ENCODE results near the gene PLLP. TPM values are rescaled to one million over a fixed set of nuclear protein-coding genes. Genes with fewer than 3 reads are reported as not detected.
A peak's percentile ranks its signal among the peaks of the same experiment; 100 is the strongest.

PLLP gene
- total RNA-seq, 1 donor from 2014 or later = 1.1 TPM

DNA sequence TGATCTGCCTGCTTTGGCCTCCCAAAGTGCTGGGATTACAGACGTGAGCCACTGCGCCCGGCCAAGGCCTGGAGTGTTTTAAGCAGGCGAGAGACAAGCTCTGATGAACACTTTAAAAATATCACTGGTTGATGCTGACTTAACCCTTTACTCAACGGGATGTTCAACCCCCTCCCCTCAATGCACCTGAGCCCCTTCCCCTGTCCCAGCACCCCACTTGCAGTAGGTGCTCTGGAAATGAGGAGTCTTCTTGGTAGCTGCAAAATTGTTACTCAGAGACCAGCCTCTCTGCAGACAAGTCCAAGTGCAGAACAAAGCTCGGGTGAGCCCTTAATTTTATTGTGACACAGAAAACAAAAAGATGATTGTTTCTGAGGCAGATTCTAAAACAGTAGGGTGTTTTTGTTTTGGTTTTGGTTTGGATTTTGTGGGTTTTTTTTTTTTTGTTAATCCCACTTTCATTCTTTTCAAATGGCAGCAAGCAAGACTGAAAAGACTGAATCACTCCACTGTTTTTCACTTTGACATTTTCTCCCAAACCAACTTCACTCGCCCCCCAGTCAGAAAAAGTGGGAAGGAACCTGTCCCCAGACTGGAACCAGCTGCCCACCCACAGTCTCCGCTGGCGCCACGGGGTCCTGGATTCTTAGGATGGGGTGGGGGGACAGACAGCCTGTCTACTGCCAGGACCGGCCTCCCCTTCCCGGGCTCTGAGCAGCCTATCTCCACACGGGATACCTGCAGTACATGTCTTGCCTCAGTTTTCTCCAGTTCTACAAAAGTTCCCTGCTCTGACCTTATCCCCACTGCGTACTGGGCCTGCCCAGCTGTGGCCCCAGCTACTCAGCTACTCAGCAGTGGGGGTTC, 5.2 kb upstream of the PLLP start:
- H3K27me3 Mint-ChIP-seq (ENCODE audit: low read depth) = peaks cover 9% of the 10 kb centered on the region
- H3K36me3 Mint-ChIP-seq = no peaks in the 10 kb centered on the region
- H3K4me3 Mint-ChIP-seq = no peak overlapping the region
- H3K4me1 Mint-ChIP-seq = no peaks in the 10 kb centered on the region
- no peaks in the 10 kb centered on the region for H3K9me3 Mint-ChIP-seq
- no peak for DNase-seq (ENCODE audit: low spot score in 2 of 2, unreplicated experiment in 2 of 2)
- H3K27ac Mint-ChIP-seq = no peak overlapping the region
- no peak for TF ChIP-seq CTCF (IDR thresholded peaks at IDR 0.05; ENCODE audit: unreplicated experiment)

DNA sequence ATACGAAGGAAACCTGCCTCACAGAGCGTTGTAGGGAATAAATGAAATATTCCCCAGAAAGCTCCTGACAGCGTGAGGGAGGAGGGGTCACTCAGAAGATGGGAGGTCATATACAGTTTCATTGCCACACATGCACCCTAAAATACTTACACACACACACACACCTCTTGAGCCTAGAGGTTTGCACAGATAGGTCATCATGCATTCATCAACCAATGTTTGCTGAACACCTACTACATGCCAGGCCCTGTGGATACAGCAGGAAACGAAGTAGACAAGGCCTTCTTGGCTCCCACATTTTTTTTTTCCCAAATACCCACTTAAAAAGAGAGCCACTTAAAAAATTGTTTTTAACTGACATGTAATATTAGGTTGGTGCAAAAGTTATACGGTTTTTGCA, 907 bp upstream of the PLLP start:
- H3K27ac Mint-ChIP-seq = no peak overlapping the region

DNA sequence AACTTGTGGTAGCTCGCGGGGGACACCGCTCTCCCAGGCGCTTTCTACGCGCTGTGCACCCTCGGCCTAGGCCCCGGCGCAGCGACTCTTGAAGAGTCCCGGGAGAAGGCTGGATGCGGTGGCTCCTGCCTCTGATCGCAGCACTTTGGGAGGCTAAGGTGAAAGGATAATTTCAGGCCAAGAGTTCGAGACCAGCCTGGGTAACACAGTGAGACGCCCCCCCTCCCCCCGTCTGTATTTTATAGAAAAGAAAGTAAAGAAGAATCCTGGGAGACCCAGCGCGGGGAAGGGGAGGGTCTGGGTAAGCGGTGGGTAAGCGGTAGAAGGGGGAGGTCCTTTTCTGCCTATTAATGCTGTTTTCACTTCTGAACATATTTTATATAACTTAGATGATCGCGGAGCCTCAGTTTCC, 486 bp upstream of the PLLP start:
- Mint-ChIP-seq H3K4me3 (peak overlapping the region; percentile 66), H3K27me3 (ENCODE audit: low read depth) (peaks cover 35% of the 10 kb centered on the region), H3K9me3 (no peaks in the 10 kb centered on the region), H3K36me3 (no peaks in the 10 kb centered on the region), H3K27ac (no peak overlapping the region), H3K4me1 (peaks cover 5% of the 10 kb centered on the region)
- no peak for DNase-seq (ENCODE audit: low spot score in 2 of 2, unreplicated experiment in 2 of 2)
- TF ChIP-seq CTCF (IDR thresholded peaks at IDR 0.05; ENCODE audit: unreplicated experiment) = no peak

More for the DNA sequence above, 907 bp upstream of the PLLP start:
- Mint-ChIP-seq H3K9me3 (no peaks in the 10 kb centered on the region), H3K4me1 (peaks cover 5% of the 10 kb centered on the region), H3K36me3 (no peaks in the 10 kb centered on the region), H3K27me3 (ENCODE audit: low read depth) (peaks cover 35% of the 10 kb centered on the region), H3K4me3 (peak overlapping the region; percentile 66)
- TF ChIP-seq CTCF (IDR thresholded peaks at IDR 0.05; ENCODE audit: unreplicated experiment) = no peak
- no peak for DNase-seq (ENCODE audit: low spot score in 2 of 2, unreplicated experiment in 2 of 2)

GRCh38 chr16:57283959-57284208, 588 bp downstream of the PLLP start:
- Mint-ChIP-seq H3K27ac (no peak overlapping the region), H3K27me3 (ENCODE audit: low read depth) (peaks cover 35% of the 10 kb centered on the region)
- TF ChIP-seq CTCF (IDR thresholded peaks at IDR 0.05; ENCODE audit: unreplicated experiment) = no peak

GRCh38 chr16:57283214-57283958, 1.1 kb downstream of the PLLP start:
- Mint-ChIP-seq H3K4me1 (peaks cover 5% of the 10 kb centered on the region), H3K27ac (no peak overlapping the region), H3K4me3 (peak overlapping the region; percentile 64), H3K36me3 (no peaks in the 10 kb centered on the region), H3K9me3 (no peaks in the 10 kb centered on the region), H3K27me3 (ENCODE audit: low read depth) (peaks cover 35% of the 10 kb centered on the region)
- DNase-seq (ENCODE audit: low spot score in 2 of 2, unreplicated experiment in 2 of 2) = no peak
- no peak for TF ChIP-seq CTCF (IDR thresholded peaks at IDR 0.05; ENCODE audit: unreplicated experiment)

More at GRCh38 chr16:57283959-57284208, 588 bp downstream of the PLLP start:
- Mint-ChIP-seq H3K9me3 (no peaks in the 10 kb centered on the region), H3K4me1 (peaks cover 5% of the 10 kb centered on the region), H3K36me3 (no peaks in the 10 kb centered on the region), H3K4me3 (peak overlapping the region; percentile 64)
- no peak for DNase-seq (ENCODE audit: low spot score in 2 of 2, unreplicated experiment in 2 of 2)
